GM12878 (cell line): ENCODE results near the gene ARHGAP32. TPM values are rescaled to one million over a fixed set of nuclear protein-coding genes. Genes with fewer than 3 reads are reported as not detected.

Experiments used
- ATAC-seq: fragments of 200-7000 bp; cut with Tn5 transposase; 3 replicates; pipeline ENCODE4 v1.9.1; 2020; ENCODE audit warnings: mild to moderate bottlenecking, moderate library complexity
- BruUV-seq: library from RNA; stranded (reverse); fragments of 400-500 nt; replicated peaks from 2 replicates; lab custom pipeline; 2021; lab: Mats Ljungman, UMichigan
- CTCF ChIA-PET: fragments of 300-600 bp; sonication (Branson Sonifier 250); formaldehyde crosslinking; extraction: SDS; loops from one replicate; lab custom pipeline; 2021; ENCODE audit warnings: inconsistent platforms; lab: Yijun Ruan, JAX
- POLR2A ChIA-PET: fragments of 350-600 bp; formaldehyde crosslinking; extraction: SDS; loops from one replicate; lab custom pipeline; 2021; ENCODE audit warnings: inconsistent platforms; lab: Charles Lee
- RAD21 ChIA-PET: fragments of 300-600 bp; sonication (Branson Sonifier 250); formaldehyde crosslinking; loops from one replicate; lab custom pipeline; 2023; ENCODE audit warnings: antibody characterized with exemption; ENCODE audit not compliant: unreplicated experiment; lab: Charles Lee
- SMC1A ChIA-PET: fragments of 300-600 bp; sonication (Branson Sonifier 250); formaldehyde crosslinking; loops from one replicate; lab custom pipeline; 2023; ENCODE audit not compliant: unreplicated experiment, uncharacterized antibody; lab: Charles Lee
- DNase-seq: peaks from one replicate; pipeline ENCODE4 v3.0.0-alpha.2; 2011; ENCODE audit warnings: low read depth, low spot score
- FAIRE-seq: peaks from 3 replicates; lab custom pipeline; 2011; peaks lifted over from hg19 to GRCh38; lab: Jason Lieb, UNC
- H2AFZ ChIP-seq: 2 replicates; pipeline ENCODE4 v1.6.0; 2011; ENCODE audit warnings: low read depth, low read length, control low read depth; ENCODE audit not compliant: control insufficient read depth
- H3K27ac ChIP-seq: 2 replicates; pipeline ENCODE4 v1.5.1; 2011; ENCODE audit warnings: control low read depth; ENCODE audit not compliant: control insufficient read depth, insufficient read depth
- H3K27me3 ChIP-seq, 2 experiments: replicated peaks in 1 of 2; 2 replicates each; pipeline versions ENCODE4 v1.6.0 to v1.6.1; 2011; ENCODE audit warnings: low read length in 1 of 2; ENCODE audit not compliant: control insufficient read depth in 2 of 2, insufficient read depth in 2 of 2
- H3K36me3 ChIP-seq, 2 experiments: 2 replicates each; pipeline ENCODE4 v1.5.1; 2011; ENCODE audit warnings: low read length in 1 of 2; ENCODE audit not compliant: control insufficient read depth in 2 of 2, insufficient read depth in 2 of 2
- H3K4me1 ChIP-seq: 2 replicates; pipeline ENCODE4 v1.6.1; 2011; ENCODE audit warnings: mild to moderate bottlenecking, low read length, moderate library complexity, mixed read lengths; ENCODE audit not compliant: control insufficient read depth, insufficient read depth
- H3K4me2 ChIP-seq: 2 replicates; pipeline ENCODE4 v1.6.0; 2011; ENCODE audit warnings: control low read depth; ENCODE audit not compliant: control insufficient read depth, insufficient read depth
- H3K4me3 ChIP-seq: fragments of 200-600 bp; sonication (generic); 2 replicates; pipeline ENCODE4 v1.5.1; 2016
- H3K79me2 ChIP-seq: 2 replicates; pipeline ENCODE4 v1.6.0; 2011; ENCODE audit warnings: low read length; ENCODE audit not compliant: control insufficient read depth, insufficient read depth
- H3K9ac ChIP-seq: 2 replicates; pipeline ENCODE4 v1.8.0; 2011; ENCODE audit warnings: low read length, control low read depth, mixed read lengths; ENCODE audit not compliant: control insufficient read depth, insufficient read depth
- H3K9me3 ChIP-seq: replicated peaks from 3 replicates; pipeline ENCODE4 v1.5.1; 2011; ENCODE audit warnings: mild to moderate bottlenecking, low read length; ENCODE audit not compliant: control insufficient read depth, insufficient read depth
- H4K20me1 ChIP-seq: 2 replicates; pipeline ENCODE4 v1.6.0; 2011; ENCODE audit not compliant: control insufficient read depth, insufficient read depth
- ATF3 ChIP-seq: IDR thresholded peaks from 2 replicates; pipeline ENCODE4 v1.6.1; 2011; ENCODE audit warnings: low read depth, mild to moderate bottlenecking, low read length, moderate library complexity, borderline replicate concordance; ENCODE audit errors: extremely low read depth
- BHLHE40 ChIP-seq, 2 experiments: fragments of 450-650 bp in 1 of 2; IDR thresholded peaks; 2 replicates each; pipeline ENCODE4 v1.6.1; 2011 to 2017; ENCODE audit warnings: low read depth in 2 of 2, borderline replicate concordance in 1 of 2, improper control_type of control experiment in 1 of 2, low read length in 1 of 2, mild to moderate bottlenecking in 1 of 2
- CREB1 ChIP-seq: IDR thresholded peaks from 2 replicates; pipeline ENCODE4 v1.6.1; 2012; ENCODE audit warnings: low read depth, mild to moderate bottlenecking, inconsistent platforms
- ETV6 ChIP-seq, 2 experiments: fragments of 450-650 bp in 1 of 2; IDR thresholded peaks in 1 of 2; conservative IDR thresholded peaks in 1 of 2; 2 replicates each; pipeline ENCODE4 v1.6.1; 2014; ENCODE audit warnings: antibody characterized with exemption in 1 of 2, borderline replicate concordance in 1 of 2, low read depth in 1 of 2, mild to moderate bottlenecking in 1 of 2, moderate library complexity in 1 of 2
- IKZF1 ChIP-seq: fragments of 450-650 bp; conservative IDR thresholded peaks from 2 replicates; pipeline ENCODE4 v1.6.1; 2017; ENCODE audit warnings: antibody characterized with exemption, mild to moderate bottlenecking
- NR2F1 ChIP-seq: fragments of 450-650 bp; conservative IDR thresholded peaks from 2 replicates; pipeline ENCODE4 v1.6.1; 2017; ENCODE audit warnings: mild to moderate bottlenecking
- POLR2AphosphoS5 ChIP-seq: IDR thresholded peaks from 2 replicates; pipeline ENCODE4 v1.6.1; 2011; ENCODE audit warnings: mild to moderate bottlenecking, low read length, inconsistent platforms
- RUNX3 ChIP-seq: IDR thresholded peaks from 2 replicates; pipeline ENCODE4 v1.6.1; 2012; ENCODE audit warnings: low read length, inconsistent platforms
- SUPT20H ChIP-seq: IDR thresholded peaks from 2 replicates; pipeline ENCODE4 v1.6.1; 2011; ENCODE audit warnings: low read depth, mild to moderate bottlenecking, low read length, moderate library complexity, borderline replicate concordance; ENCODE audit not compliant: control insufficient read depth
- WGBS: methylation state at CpG from one replicate; pipeline ENCODE4 v1.1.6; 2016; ENCODE audit warnings: low lambda C conversion rate; ENCODE audit not compliant: insufficient replicate concordance, insufficient coverage; ENCODE audit errors: missing lambda C conversion rate; 5-methylcytosine and 5-hydroxymethylcytosine counted together
- in situ Hi-C: fragments of 300-500 bp; cut with MboI; formaldehyde crosslinking; loops from 9 replicates; pipeline ENCODE4 v1.14.3; 2018; ENCODE audit warnings: mixed read lengths
- intact Hi-C: fragments of 100-400 bp; cut with micrococcal nuclease; formaldehyde crosslinking; loops from one replicate; pipeline ENCODE4 v1.14.2; 2022; ENCODE audit not compliant: unreplicated experiment
- polyA plus RNA-seq, 11 experiments: library from polyadenylated mRNA; depleted of rRNA in 4 of 11; unstranded in 6 of 11; stranded (reverse) in 5 of 11; fragments of >200 nt; fragmentation: Nextera tagmentation in 4 of 11; fragmentation: Illumina TruSeq in 1 of 11; extraction: Ambion mirVana in 4 of 11; extraction: Trizol in 1 of 11; gene quantifications; 1 replicate in 1 of 11; 2 replicates in 10 of 11; pipeline versions ENCODE4 v1.2.1 to v1.2.3, GENCODE V29; 2011 to 2016; ENCODE audit warnings: inconsistent platforms in 2 of 11, missing spikeins in 2 of 11, low read depth in 1 of 11
- total RNA-seq, 4 experiments: library from RNA; depleted of rRNA in 3 of 4; stranded (reverse); fragments of >200 nt in 3 of 4; fragmentation: Illumina TruSeq in 1 of 4; extraction: Trizol in 1 of 4; gene quantifications; 2 replicates each; pipeline versions ENCODE4 v1.2.1 to v1.2.3, GENCODE V29; 2013 to 2021

The ARHGAP32 gene
- total and polyA plus RNA-seq, 10 of the 15 experiments (the other 5 are each of a cell fraction or from before 2014, with no cell fraction given), result under 0.01 to 0.46 (median 0.12) TPM; not detected in 1

GRCh38 chr11:128947773-128948172, 244.4 kb downstream of the ARHGAP32 start:
- BruUV-seq, result no TSS peak
- Histone ChIP-seq H2AFZ (no peak overlapping the region), H3K27me3 (peaks cover 0 to 4% of the 10 kb centered on the region in 2 experiments; a peak in 2 of 4 replicates), H3K79me2 (no peaks in the 10 kb centered on the region), H3K9ac (no peak overlapping the region), H3K4me2 (no peak overlapping the region), H3K4me3 (no peak overlapping the region), H3K27ac (no peak overlapping the region), H4K20me1 (no peaks in the 10 kb centered on the region), H3K36me3 (no peaks in the 10 kb centered on the region), H3K4me1 (no peaks in the 10 kb centered on the region), H3K9me3 (no peaks in the 10 kb centered on the region)
- RAD21 ChIA-PET, result interaction anchor here (1.1 to 2.6 kb wide), 3 partner anchors 9 to 63 kb away, joined by 3 to 39 read pairs (median 6); no protein-coding TSS in a partner anchor
- CTCF ChIA-PET, result interaction anchor here (0.6 to 20.8 kb wide), 10 partner anchors 8 to 790 kb away, joined by 3 to 480 read pairs (median 6); partner anchors contain the start of gene KCNJ5
- 3% methylated on average over 2 of the region's 2 CpGs for WGBS
- POLR2A ChIA-PET, result no interaction called here
- no peak for TF ChIP-seq ATF3
- TF ChIP-seq RUNX3, result no peak
- TF ChIP-seq POLR2AphosphoS5, result no peak
- no peak for TF ChIP-seq BHLHE40 (IDR thresholded peaks at IDR 0.05; ENCODE audit: borderline replicate concordance in 1 of 2, low read depth in 2 of 2, low read length in 1 of 2)
- no peak for TF ChIP-seq SUPT20H
- no peak for TF ChIP-seq ETV6 (conservative IDR thresholded peaks at IDR 0.05 in 1 of 2, IDR thresholded peaks at IDR 0.05 in 1 of 2; ENCODE audit: borderline replicate concordance in 1 of 2, low read depth in 1 of 2)
- no peak for TF ChIP-seq NR2F1
- TF ChIP-seq CREB1, result no peak
- TF ChIP-seq IKZF1, result no peak
- DNase-seq (no peak), ATAC-seq (no peak), FAIRE-seq (no peak)
- intact Hi-C loops, result no loop called here
- in situ Hi-C loops, result no loop called here
- SMC1A ChIA-PET, result interaction anchor here (1.0 to 14.9 kb wide), 6 partner anchors 8 to 790 kb away, joined by 3 to 249 read pairs (median 4); partner anchors contain the start of gene KCNJ5
